GM23338 (cell line): ENCODE results near the gene NT5DC2. TPM values are rescaled to one million over a fixed set of nuclear protein-coding genes. Genes with fewer than 3 reads are reported as not detected.

Source experiments
- ATAC-seq: fragments of 200-7000 bp; cut with Tn5 transposase; 3 replicates; pipeline ENCODE4 v1.9.1; 2020
- DNase-seq: peaks from one replicate; pipeline ENCODE4 v3.0.0-alpha.2; 2015; ENCODE audit warnings: low spot score
- H2AFZ ChIP-seq: fragments of 200-600 bp; sonication (generic); 2 replicates; pipeline ENCODE4 v1.8.0; 2016; ENCODE audit warnings: antibody characterized with exemption, mild to moderate bottlenecking, moderate library complexity
- H3F3A ChIP-seq: fragments of 200-600 bp; sonication (generic); replicated peaks from 2 replicates; pipeline ENCODE4 v1.8.0; 2017; ENCODE audit warnings: antibody characterized with exemption, mixed run types, low read depth
- H3K27ac ChIP-seq: fragments of 200-600 bp; sonication (generic); 2 replicates; pipeline ENCODE4 v1.6.1; 2016; ENCODE audit warnings: low read depth
- H3K27me3 ChIP-seq: fragments of 200-600 bp; sonication (generic); 2 replicates; pipeline ENCODE4 v1.8.0; 2016; ENCODE audit warnings: mild to moderate bottlenecking, mixed run types, moderate library complexity; ENCODE audit not compliant: insufficient read depth
- H3K36me3 ChIP-seq: fragments of 200-600 bp; sonication (generic); 2 replicates; pipeline ENCODE4 v1.8.0; 2016; ENCODE audit warnings: mild to moderate bottlenecking; ENCODE audit not compliant: insufficient read depth
- H3K4me1 ChIP-seq: fragments of 200-600 bp; sonication (generic); 2 replicates; pipeline ENCODE4 v1.8.0; 2016; ENCODE audit warnings: mild to moderate bottlenecking, moderate library complexity; ENCODE audit not compliant: insufficient read depth
- H3K4me2 ChIP-seq: fragments of 200-600 bp; sonication (generic); 2 replicates; pipeline ENCODE4 v1.7.1; 2017; ENCODE audit warnings: mixed run types
- H3K4me3 ChIP-seq: fragments of 200-600 bp; sonication (generic); 2 replicates; pipeline ENCODE4 v1.6.1; 2016; ENCODE audit warnings: mixed run types
- H3K79me2 ChIP-seq: fragments of 200-600 bp; sonication (generic); replicated peaks from 2 replicates; pipeline ENCODE4 v1.8.0; 2017; ENCODE audit warnings: mild to moderate bottlenecking; ENCODE audit not compliant: insufficient read depth
- H3K9me2 ChIP-seq: fragments of 200-600 bp; sonication (generic); 2 replicates; pipeline ENCODE4 v1.8.0; 2017; ENCODE audit not compliant: insufficient read depth
- H4K20me1 ChIP-seq: fragments of 200-600 bp; sonication (generic); replicated peaks from 2 replicates; pipeline ENCODE4 v1.8.0; 2017; ENCODE audit warnings: mild to moderate bottlenecking; ENCODE audit not compliant: insufficient read depth
- H3K27ac Mint-ChIP-seq: 2 replicates; pipeline ENCODE4 v1.8.0; 2020; ENCODE audit warnings: inconsistent platforms, mild to moderate bottlenecking, moderate library complexity, mixed read lengths
- H3K27me3 Mint-ChIP-seq: 3 replicates; pipeline ENCODE4 v1.8.0; 2022; ENCODE audit warnings: low read depth, mild to moderate bottlenecking, moderate library complexity, mixed read lengths, inconsistent platforms; ENCODE audit not compliant: insufficient read depth, poor library complexity
- H3K36me3 Mint-ChIP-seq: 3 replicates; pipeline ENCODE4 v1.8.0; 2021; ENCODE audit warnings: low read depth, mild to moderate bottlenecking, inconsistent platforms, moderate library complexity, mixed read lengths
- H3K4me1 Mint-ChIP-seq: 3 replicates; pipeline ENCODE4 v1.8.0; 2020; ENCODE audit warnings: mild to moderate bottlenecking, inconsistent platforms, mixed read lengths
- H3K4me3 Mint-ChIP-seq: 3 replicates; pipeline ENCODE4 v1.8.0; 2021; ENCODE audit warnings: moderate library complexity, mild to moderate bottlenecking, inconsistent platforms, mixed read lengths
- H3K9me3 Mint-ChIP-seq: 3 replicates; pipeline ENCODE4 v1.8.0; 2020; ENCODE audit warnings: moderate library complexity, mild to moderate bottlenecking, inconsistent platforms, mixed read lengths
- CREB1 ChIP-seq: fragments of 250-450 bp; sonication (Bioruptor Pico); IDR thresholded peaks from 2 replicates; pipeline ENCODE4 v1.5.0; 2020; ENCODE audit warnings: low read depth, mild to moderate bottlenecking, moderate library complexity
- CTCF ChIP-seq, 2 experiments: fragments of 200-600 bp in 1 of 2; sonication (generic) in 1 of 2; conservative IDR thresholded peaks; 2 replicates each; pipeline versions ENCODE4 v1.5.1 to v1.6.1; 2016 to 2017; ENCODE audit warnings: antibody characterized with exemption in 2 of 2, low read depth in 2 of 2, mild to moderate bottlenecking in 2 of 2, moderate library complexity in 1 of 2
- EZH2 ChIP-seq: fragments of 200-600 bp; sonication (generic); IDR thresholded peaks from one replicate; pipeline ENCODE4 v1.8.0; 2017; ENCODE audit warnings: antibody characterized with exemption, mild to moderate bottlenecking, low read depth; ENCODE audit not compliant: unreplicated experiment
- EZH2phosphoT487 ChIP-seq: fragments of 200-600 bp; sonication (generic); IDR thresholded peaks from one replicate; pipeline ENCODE4 v1.8.1; 2018; ENCODE audit warnings: antibody characterized with exemption; ENCODE audit not compliant: unreplicated experiment
- JUNB ChIP-seq: IDR thresholded peaks from one replicate; pipeline ENCODE4 v1.6.1; 2016; ENCODE audit warnings: antibody characterized with exemption; ENCODE audit not compliant: unreplicated experiment
- NANOG ChIP-seq: IDR thresholded peaks from 2 replicates; pipeline ENCODE4 v1.6.1; 2016; ENCODE audit warnings: antibody characterized with exemption, borderline replicate concordance
- POLR2AphosphoS5 ChIP-seq: IDR thresholded peaks from 2 replicates; pipeline ENCODE4 v1.6.1; 2016; ENCODE audit warnings: antibody characterized with exemption, low read depth
- REST ChIP-seq: IDR thresholded peaks from one replicate; pipeline ENCODE4 v1.6.1; 2018; ENCODE audit warnings: antibody characterized with exemption; ENCODE audit not compliant: unreplicated experiment
- STAT1 ChIP-seq: IDR thresholded peaks from one replicate; pipeline ENCODE4 v1.6.1; 2016; ENCODE audit warnings: antibody characterized with exemption; ENCODE audit not compliant: unreplicated experiment
- ZNF114 ChIP-seq: fragments of 250-450 bp; sonication (Bioruptor Pico); IDR thresholded peaks from 2 replicates; pipeline ENCODE4 v1.5.0; 2020; ENCODE audit warnings: mild to moderate bottlenecking, moderate library complexity
- ZNF331 ChIP-seq: fragments of 250-450 bp; sonication (Bioruptor Pico); IDR thresholded peaks from 2 replicates; pipeline ENCODE4 v1.5.0; 2020; ENCODE audit warnings: low read depth, mild to moderate bottlenecking, moderate library complexity
- polyA plus RNA-seq: library from polyadenylated mRNA; unstranded; fragments of >200 nt; fragmentation: Nextera tagmentation; extraction: Ambion mirVana; gene quantifications from 2 replicates; pipeline ENCODE4 v1.2.1, GENCODE V29; 2016
- total RNA-seq: library from RNA; depleted of rRNA; stranded (reverse); fragments of >200 nt; shearing (Covaris generic); gene quantifications from 2 replicates; pipeline ENCODE4 v1.2.3, GENCODE V29; 2014
- TF ChIP-seq, protein P1 (sequence below): fragments of 250-450 bp; sonication (Bioruptor Pico); IDR thresholded peaks from 2 replicates; pipeline ENCODE4 v1.5.0; 2020; ENCODE audit warnings: mild to moderate bottlenecking, moderate library complexity

Gene NT5DC2
- total and polyA plus RNA-seq, 2 experiments from 2014 or later: 269 to 324 TPM

DNA sequence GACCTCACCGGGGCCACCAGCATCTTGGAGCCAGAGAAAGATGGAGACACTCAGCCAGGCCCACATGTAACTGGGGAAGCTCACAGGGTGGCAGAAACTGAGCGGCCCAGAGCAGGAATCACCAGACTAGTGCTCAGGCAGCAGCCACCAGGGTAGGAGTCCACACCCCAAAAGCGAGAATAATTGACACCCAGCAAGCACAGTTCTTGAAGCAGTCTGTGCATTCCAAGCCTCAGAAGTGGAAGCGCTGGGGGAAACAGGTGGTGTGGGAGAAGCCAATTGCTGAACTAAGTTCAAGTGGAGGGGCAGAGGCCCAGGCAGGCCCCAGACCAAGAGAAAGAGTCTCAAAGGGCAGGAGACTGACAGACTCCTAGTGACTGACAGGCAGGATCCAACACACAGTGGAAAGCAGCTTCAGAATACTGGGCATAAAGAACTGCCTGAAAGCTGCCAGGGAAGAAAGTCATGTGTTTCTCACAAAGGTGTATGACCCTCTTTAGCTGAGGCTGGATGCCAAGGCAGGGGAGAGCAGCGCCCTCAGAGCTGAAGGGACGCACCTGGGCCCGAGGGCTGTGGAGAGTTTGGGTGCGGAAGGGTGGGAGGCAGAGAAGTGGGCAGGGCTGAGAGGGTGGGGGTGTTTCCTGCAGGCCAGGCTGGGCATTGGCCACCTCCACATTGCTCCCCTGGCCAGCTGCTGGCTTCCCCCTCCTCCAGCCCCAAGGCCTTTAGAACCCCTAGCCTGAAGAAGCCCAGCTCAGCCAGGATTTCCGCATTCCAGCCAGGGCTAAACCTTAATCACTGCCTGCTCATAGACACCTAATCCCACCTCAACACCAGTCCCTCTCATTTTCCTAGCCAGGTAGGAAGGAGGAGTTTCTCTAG lies 7.7 kb downstream of the NT5DC2 start:
- TF ChIP-seq REST: no peak
- TF ChIP-seq ZNF114 (CRISPR knock-in tag): no peak
- TF ChIP-seq, protein P1, sequence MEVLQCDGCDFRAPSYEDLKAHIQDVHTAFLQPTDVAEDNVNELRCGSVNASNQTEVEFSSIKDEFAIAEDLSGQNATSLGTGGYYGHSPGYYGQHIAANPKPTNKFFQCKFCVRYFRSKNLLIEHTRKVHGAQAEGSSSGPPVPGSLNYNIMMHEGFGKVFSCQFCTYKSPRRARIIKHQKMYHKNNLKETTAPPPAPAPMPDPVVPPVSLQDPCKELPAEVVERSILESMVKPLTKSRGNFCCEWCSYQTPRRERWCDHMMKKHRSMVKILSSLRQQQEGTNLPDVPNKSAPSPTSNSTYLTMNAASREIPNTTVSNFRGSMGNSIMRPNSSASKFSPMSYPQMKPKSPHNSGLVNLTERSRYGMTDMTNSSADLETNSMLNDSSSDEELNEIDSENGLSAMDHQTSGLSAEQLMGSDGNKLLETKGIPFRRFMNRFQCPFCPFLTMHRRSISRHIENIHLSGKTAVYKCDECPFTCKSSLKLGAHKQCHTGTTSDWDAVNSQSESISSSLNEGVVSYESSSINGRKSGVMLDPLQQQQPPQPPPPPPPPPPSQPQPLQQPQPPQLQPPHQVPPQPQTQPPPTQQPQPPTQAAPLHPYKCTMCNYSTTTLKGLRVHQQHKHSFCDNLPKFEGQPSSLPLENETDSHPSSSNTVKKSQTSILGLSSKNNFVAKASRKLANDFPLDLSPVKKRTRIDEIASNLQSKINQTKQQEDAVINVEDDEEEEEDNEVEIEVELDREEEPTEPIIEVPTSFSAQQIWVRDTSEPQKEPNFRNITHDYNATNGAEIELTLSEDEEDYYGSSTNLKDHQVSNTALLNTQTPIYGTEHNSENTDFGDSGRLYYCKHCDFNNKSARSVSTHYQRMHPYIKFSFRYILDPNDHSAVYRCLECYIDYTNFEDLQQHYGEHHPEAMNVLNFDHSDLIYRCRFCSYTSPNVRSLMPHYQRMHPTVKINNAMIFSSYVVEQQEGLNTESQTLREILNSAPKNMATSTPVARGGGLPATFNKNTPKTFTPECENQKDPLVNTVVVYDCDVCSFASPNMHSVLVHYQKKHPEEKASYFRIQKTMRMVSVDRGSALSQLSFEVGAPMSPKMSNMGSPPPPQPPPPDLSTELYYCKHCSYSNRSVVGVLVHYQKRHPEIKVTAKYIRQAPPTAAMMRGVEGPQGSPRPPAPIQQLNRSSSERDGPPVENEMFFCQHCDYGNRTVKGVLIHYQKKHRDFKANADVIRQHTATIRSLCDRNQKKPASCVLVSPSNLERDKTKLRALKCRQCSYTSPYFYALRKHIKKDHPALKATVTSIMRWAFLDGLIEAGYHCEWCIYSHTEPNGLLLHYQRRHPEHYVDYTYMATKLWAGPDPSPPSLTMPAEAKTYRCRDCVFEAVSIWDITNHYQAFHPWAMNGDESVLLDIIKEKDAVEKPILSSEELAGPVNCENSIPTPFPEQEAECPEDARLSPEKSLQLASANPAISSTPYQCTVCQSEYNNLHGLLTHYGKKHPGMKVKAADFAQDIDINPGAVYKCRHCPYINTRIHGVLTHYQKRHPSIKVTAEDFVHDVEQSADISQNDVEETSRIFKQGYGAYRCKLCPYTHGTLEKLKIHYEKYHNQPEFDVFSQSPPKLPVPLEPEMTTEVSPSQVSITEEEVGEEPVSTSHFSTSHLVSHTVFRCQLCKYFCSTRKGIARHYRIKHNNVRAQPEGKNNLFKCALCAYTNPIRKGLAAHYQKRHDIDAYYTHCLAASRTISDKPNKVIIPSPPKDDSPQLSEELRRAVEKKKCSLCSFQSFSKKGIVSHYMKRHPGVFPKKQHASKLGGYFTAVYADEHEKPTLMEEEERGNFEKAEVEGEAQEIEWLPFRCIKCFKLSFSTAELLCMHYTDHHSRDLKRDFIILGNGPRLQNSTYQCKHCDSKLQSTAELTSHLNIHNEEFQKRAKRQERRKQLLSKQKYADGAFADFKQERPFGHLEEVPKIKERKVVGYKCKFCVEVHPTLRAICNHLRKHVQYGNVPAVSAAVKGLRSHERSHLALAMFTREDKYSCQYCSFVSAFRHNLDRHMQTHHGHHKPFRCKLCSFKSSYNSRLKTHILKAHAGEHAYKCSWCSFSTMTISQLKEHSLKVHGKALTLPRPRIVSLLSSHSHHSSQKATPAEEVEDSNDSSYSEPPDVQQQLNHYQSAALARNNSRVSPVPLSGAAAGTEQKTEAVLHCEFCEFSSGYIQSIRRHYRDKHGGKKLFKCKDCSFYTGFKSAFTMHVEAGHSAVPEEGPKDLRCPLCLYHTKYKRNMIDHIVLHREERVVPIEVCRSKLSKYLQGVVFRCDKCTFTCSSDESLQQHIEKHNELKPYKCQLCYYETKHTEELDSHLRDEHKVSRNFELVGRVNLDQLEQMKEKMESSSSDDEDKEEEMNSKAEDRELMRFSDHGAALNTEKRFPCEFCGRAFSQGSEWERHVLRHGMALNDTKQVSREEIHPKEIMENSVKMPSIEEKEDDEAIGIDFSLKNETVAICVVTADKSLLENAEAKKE (CRISPR knock-in tag): no peak
- no peak for TF ChIP-seq CREB1 (CRISPR knock-in tag)
- no peak for TF ChIP-seq ZNF331
- TF ChIP-seq EZH2phosphoT487: no peak
- no peak for TF ChIP-seq CTCF (conservative IDR thresholded peaks at IDR 0.05; ENCODE audit: low read depth in 2 of 2)
- no peak for TF ChIP-seq NANOG
- no peak for TF ChIP-seq JUNB
- TF ChIP-seq POLR2AphosphoS5: no peak
- no peak for TF ChIP-seq STAT1
- no peak for TF ChIP-seq EZH2
- H3K36me3 ChIP-seq: peaks cover 10% of the 10 kb centered on the region; the same call in 1 of the 2 replicates
- no peak for ATAC-seq
- peaks cover 2% of the 10 kb centered on the region; the same call in 1 of the 3 replicates for H3K4me1 Mint-ChIP-seq
- H4K20me1 ChIP-seq: peaks cover 6% of the 10 kb centered on the region; the same call in 1 of the 2 replicates
- no peak overlapping the region for H3K27ac ChIP-seq
- peaks cover 11% of the 10 kb centered on the region for H3K79me2 ChIP-seq
- H3K27me3 Mint-ChIP-seq: peaks cover 8% of the 10 kb centered on the region
- no peaks in the 10 kb centered on the region for H3K27me3 ChIP-seq
- no peaks in the 10 kb centered on the region for H3K4me1 ChIP-seq
- DNase-seq: no peak
- no peak overlapping the region for H2AFZ ChIP-seq
- no peaks in the 10 kb centered on the region for H3F3A ChIP-seq
- H3K4me3 ChIP-seq: no peak overlapping the region
- H3K27ac Mint-ChIP-seq: 0 out of 2 replicates have a peak overlapping the region, but pooled peaks have one; percentile 74
- no peaks in the 10 kb centered on the region for H3K9me3 Mint-ChIP-seq
- H3K36me3 Mint-ChIP-seq: peaks cover 53% of the 10 kb centered on the region
- H3K4me3 Mint-ChIP-seq: no peak overlapping the region
- no peak overlapping the region for H3K4me2 ChIP-seq
- H3K9me2 ChIP-seq: no peaks in the 10 kb centered on the region
